GM12872 (cell line): Measurements from ENCODE around the gene ERC1.

ENCODE experiments used
- CTCF ChIP-seq: IDR thresholded peaks from 3 replicates; pipeline ENCODE4 v1.5.1; 2011; ENCODE audit warnings: low read depth, mild to moderate bottlenecking, low read length, moderate library complexity; ENCODE audit not compliant: insufficient read depth

The ERC1 gene

DNA sequence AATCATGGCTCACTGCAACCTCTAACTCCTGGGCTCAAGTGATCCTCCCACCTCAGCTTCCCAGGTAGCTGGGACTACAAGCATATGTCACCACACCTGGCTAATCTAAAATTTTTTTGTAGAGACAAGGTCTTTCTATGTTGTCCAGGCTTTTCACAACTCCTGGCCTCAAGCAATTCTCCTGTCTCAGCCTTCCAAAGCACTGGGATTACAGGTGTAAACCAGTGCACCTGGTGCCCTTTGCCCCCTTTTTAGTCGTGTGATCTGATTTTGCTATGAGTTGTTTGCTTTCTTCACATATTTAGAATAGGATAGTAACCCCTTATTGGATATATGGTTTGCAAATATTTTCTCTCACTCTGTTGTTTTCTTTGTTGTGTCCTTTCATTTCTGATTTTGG, 39.8 kb upstream of the ERC1 start:
- TF ChIP-seq CTCF = no peak

DNA sequence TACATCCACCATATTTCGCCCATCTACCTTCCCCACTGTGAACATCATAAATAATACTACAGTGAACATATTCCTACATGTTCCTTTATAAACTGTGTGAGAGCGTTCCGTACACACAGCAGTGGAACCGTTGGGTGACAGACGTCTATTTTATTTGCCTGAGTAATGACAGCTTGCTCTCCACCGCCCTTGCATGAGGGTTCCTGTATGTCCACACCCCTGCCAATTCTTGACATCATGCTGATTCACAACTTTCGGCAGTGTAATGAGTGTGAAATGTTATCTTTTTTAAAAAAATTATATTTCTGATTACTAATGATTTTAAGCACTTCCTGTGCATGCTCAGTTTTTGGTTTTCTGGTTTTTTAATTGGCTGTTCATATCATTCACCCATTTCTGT, 37.2 kb upstream of the ERC1 start:
- TF ChIP-seq CTCF = no peak

GRCh38 chr12:954741-955140, 36.3 kb upstream of the ERC1 start:
- no peak for TF ChIP-seq CTCF

DNA sequence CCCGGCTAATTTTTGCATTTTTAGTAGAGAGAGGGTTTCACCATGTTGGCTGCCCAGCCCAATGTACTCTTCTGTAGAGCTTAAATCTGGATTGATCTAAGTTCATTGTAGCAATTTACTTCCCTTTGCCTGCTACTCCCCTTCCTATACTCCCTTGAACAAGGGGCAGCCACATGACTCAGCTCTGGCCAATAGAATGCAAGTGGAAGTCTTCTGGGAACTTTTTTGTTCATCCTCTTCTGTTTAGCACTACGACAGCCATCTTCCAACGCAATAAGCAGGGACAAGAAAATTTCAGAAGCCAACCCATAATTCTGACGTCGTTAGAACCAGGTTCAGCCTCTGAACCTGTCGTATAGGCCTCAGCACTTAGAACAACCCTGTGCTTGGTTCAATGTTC, 35.1 kb upstream of the ERC1 start:
- TF ChIP-seq CTCF = no peak

DNA sequence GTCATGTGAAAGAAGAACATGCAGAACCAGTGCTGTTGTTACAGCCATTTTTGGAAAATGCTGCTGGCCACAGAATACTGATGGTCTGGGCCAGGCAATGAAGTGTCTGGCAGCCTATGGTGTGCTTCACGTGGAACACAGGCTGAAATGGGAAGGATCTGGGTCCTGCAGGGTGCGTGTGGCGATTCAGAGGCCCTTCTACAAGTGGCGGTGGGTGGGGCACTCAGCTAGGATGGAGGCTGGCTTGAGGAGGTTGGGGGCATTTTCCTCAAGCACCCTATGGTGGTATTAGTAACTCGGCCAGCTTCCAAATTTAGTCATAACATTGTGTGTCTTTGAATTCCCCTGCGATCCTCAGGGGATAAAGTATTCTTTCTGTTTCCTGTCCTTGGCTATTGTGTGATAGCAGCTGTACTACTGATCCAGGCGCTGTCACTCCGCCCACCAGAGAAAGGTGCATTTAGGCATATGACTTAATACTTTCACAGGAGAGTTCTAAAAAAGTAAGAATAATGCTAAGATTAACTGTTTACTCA, 32.4 kb upstream of the ERC1 start:
- no peak for TF ChIP-seq CTCF

DNA sequence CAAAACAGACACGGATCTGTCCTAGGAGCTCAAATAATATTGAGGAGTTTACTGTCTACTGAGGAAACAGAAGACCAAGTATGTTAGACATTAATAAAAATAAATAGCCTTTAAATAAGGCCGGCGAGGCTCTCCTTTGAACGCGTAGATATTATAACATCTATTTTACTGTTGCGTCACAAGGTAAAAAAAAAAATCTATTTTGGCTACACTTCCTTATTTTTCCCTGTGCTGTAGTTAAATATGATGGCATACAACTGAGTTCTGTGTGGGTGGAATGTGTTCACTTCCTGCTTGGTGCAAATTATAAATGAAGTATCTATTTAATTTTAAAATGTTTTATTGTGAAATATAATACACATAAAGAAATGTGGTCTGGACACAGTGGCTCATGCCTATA, 24.3 kb upstream of the ERC1 start:
- TF ChIP-seq CTCF = no peak

GRCh38 chr12:967641-968040, 23.4 kb upstream of the ERC1 start:
- no peak for TF ChIP-seq CTCF

DNA sequence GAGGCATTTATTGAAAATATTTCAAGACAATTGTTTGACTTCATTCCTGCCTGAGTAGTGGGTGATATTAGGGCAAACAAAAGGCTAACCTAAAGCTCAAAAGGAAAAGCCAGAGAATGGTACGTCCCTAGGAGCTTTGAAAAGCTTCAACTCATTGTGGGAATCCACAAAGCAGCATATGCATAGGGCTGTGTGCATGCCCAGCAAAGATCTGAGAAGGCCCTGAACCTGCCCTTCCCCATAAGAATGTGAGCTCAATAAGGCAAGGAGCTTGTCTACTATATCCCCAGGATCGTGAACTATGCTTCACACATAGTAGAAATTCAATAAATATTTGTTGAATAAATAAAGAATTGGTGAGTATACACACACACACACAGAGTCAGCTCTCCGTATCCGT, 22.5 kb upstream of the ERC1 start:
- no peak for TF ChIP-seq CTCF
